ENCODE data around the gene ZFP91. TPM values are rescaled to one million over a fixed set of nuclear protein-coding genes. Genes with fewer than 3 reads are reported as not detected.

The ZFP91 gene
- total and polyA plus RNA-seq, 9 donors, result 31.2 to 46.6 (median 38.9) TPM

GRCh38 chr11:58626934-58627483 is 48.1 kb downstream of the ZFP91 start:
- H3K27me3 ChIP-seq (ENCODE audit: control insufficient read depth, insufficient read depth, low read length), result no peaks in the 10 kb centered on the region
- DNase-seq, result peak; percentile 15
- H3K9me3 ChIP-seq (replicated peaks; ENCODE audit: control insufficient read depth, low read depth, low read length), result no peaks in the 10 kb centered on the region
- no peak overlapping the region for H3K27ac ChIP-seq (ENCODE audit: low read length)
- no peak overlapping the region for H3K4me3 ChIP-seq (ENCODE audit: low read length)
- H3K4me1 ChIP-seq (ENCODE audit: control insufficient read depth, insufficient read depth, low read length), result peaks cover 2% of the 10 kb centered on the region
- WGBS (ENCODE audit: insufficient coverage), result no CpG with 5 or more reads among the region's 4 CpGs
- H3K36me3 ChIP-seq (ENCODE audit: control insufficient read depth, insufficient read depth, low read length), result peaks cover 27% of the 10 kb centered on the region

- H3K36me3 ChIP-seq (ENCODE audit: control insufficient read depth, insufficient read depth, low read length), result peaks cover 17% of the 10 kb centered on the region
- H3K4me3 ChIP-seq (ENCODE audit: low read length), result no peak overlapping the region
- peaks cover 2% of the 10 kb centered on the region for H3K4me1 ChIP-seq (ENCODE audit: control insufficient read depth, insufficient read depth, low read length)
- H3K27ac ChIP-seq (ENCODE audit: low read length), result no peak overlapping the region
- no peaks in the 10 kb centered on the region for H3K27me3 ChIP-seq (ENCODE audit: control insufficient read depth, insufficient read depth, low read length)
- WGBS (ENCODE audit: insufficient coverage), result no CpG with 5 or more reads among the region's 3 CpGs
- no peaks in the 10 kb centered on the region for H3K9me3 ChIP-seq (replicated peaks; ENCODE audit: control insufficient read depth, low read depth, low read length)
- DNase-seq, result no peak
Measured at GRCh38 chr11:58628446-58628845, 49.6 kb downstream of the ZFP91 start.

GRCh38 chr11:58629857-58630256 is 51.0 kb downstream of the ZFP91 start:
- Histone ChIP-seq H3K36me3 (ENCODE audit: control insufficient read depth, insufficient read depth, low read length) (peaks cover 8% of the 10 kb centered on the region), H3K4me1 (ENCODE audit: control insufficient read depth, insufficient read depth, low read length) (no peaks in the 10 kb centered on the region), H3K4me3 (ENCODE audit: low read length) (no peak overlapping the region), H3K27me3 (ENCODE audit: control insufficient read depth, insufficient read depth, low read length) (no peaks in the 10 kb centered on the region), H3K9me3 (replicated peaks; ENCODE audit: control insufficient read depth, low read depth, low read length) (no peaks in the 10 kb centered on the region), H3K27ac (ENCODE audit: low read length) (no peak overlapping the region)
- DNase-seq, result peak; percentile 40
- 13% methylated on average over 2 of the region's 2 CpGs for WGBS (ENCODE audit: insufficient coverage)

GRCh38 chr11:58631378-58631777 is 52.5 kb downstream of the ZFP91 start:
- 81% methylated on average over 2 of the region's 3 CpGs for WGBS (ENCODE audit: insufficient coverage)

GRCh38 chr11:58632510-58632909 is 53.6 kb downstream of the ZFP91 start:
- no peaks in the 10 kb centered on the region for H3K36me3 ChIP-seq (ENCODE audit: control insufficient read depth, insufficient read depth, low read length)
- DNase-seq, result no peak
- WGBS (ENCODE audit: insufficient coverage), result 89% methylated on average over 1 of the region's 1 CpG
- no peaks in the 10 kb centered on the region for H3K4me1 ChIP-seq (ENCODE audit: control insufficient read depth, insufficient read depth, low read length)
- no peaks in the 10 kb centered on the region for H3K9me3 ChIP-seq (replicated peaks; ENCODE audit: control insufficient read depth, low read depth, low read length)
- no peaks in the 10 kb centered on the region for H3K27me3 ChIP-seq (ENCODE audit: control insufficient read depth, insufficient read depth, low read length)
- H3K4me3 ChIP-seq (ENCODE audit: low read length), result no peak overlapping the region
- H3K27ac ChIP-seq (ENCODE audit: low read length), result no peak overlapping the region

More at GRCh38 chr11:58631378-58631777, 52.5 kb downstream of the ZFP91 start:
- Histone ChIP-seq H3K27ac (ENCODE audit: low read length) (no peak overlapping the region), H3K4me3 (ENCODE audit: low read length) (no peak overlapping the region), H3K27me3 (ENCODE audit: control insufficient read depth, insufficient read depth, low read length) (no peaks in the 10 kb centered on the region), H3K36me3 (ENCODE audit: control insufficient read depth, insufficient read depth, low read length) (peaks cover 4% of the 10 kb centered on the region), H3K4me1 (ENCODE audit: control insufficient read depth, insufficient read depth, low read length) (no peaks in the 10 kb centered on the region), H3K9me3 (replicated peaks; ENCODE audit: control insufficient read depth, low read depth, low read length) (no peaks in the 10 kb centered on the region)
- DNase-seq, result no peak

GRCh38 chr11:58636587-58636986 is 57.7 kb downstream of the ZFP91 start:
- H3K9me3 ChIP-seq (replicated peaks; ENCODE audit: control insufficient read depth, low read depth, low read length), result no peaks in the 10 kb centered on the region
- H3K27ac ChIP-seq (ENCODE audit: low read length), result no peak overlapping the region
- H3K27me3 ChIP-seq (ENCODE audit: control insufficient read depth, insufficient read depth, low read length), result no peaks in the 10 kb centered on the region
- H3K4me1 ChIP-seq (ENCODE audit: control insufficient read depth, insufficient read depth, low read length), result no peaks in the 10 kb centered on the region
- H3K36me3 ChIP-seq (ENCODE audit: control insufficient read depth, insufficient read depth, low read length), result no peaks in the 10 kb centered on the region
- DNase-seq, result no peak
- WGBS (ENCODE audit: insufficient coverage), result 50% methylated on average over 2 of the region's 3 CpGs
- H3K4me3 ChIP-seq (ENCODE audit: low read length), result no peak overlapping the region

- Histone ChIP-seq H3K27ac (ENCODE audit: low read length) (no peak overlapping the region), H3K4me1 (ENCODE audit: control insufficient read depth, insufficient read depth, low read length) (no peaks in the 10 kb centered on the region), H3K4me3 (ENCODE audit: low read length) (no peak overlapping the region), H3K36me3 (ENCODE audit: control insufficient read depth, insufficient read depth, low read length) (no peaks in the 10 kb centered on the region), H3K27me3 (ENCODE audit: control insufficient read depth, insufficient read depth, low read length) (no peaks in the 10 kb centered on the region), H3K9me3 (replicated peaks; ENCODE audit: control insufficient read depth, low read depth, low read length) (no peaks in the 10 kb centered on the region)
- WGBS (ENCODE audit: insufficient coverage), result 43% methylated on average over 1 of the region's 2 CpGs
- no peak for DNase-seq
Measured at GRCh38 chr11:58637371-58637770, 58.5 kb downstream of the ZFP91 start.

- Histone ChIP-seq H3K9me3 (replicated peaks; ENCODE audit: control insufficient read depth, low read depth, low read length) (no peaks in the 10 kb centered on the region), H3K4me3 (ENCODE audit: low read length) (no peak overlapping the region), H3K27ac (ENCODE audit: low read length) (no peak overlapping the region), H3K27me3 (ENCODE audit: control insufficient read depth, insufficient read depth, low read length) (no peaks in the 10 kb centered on the region), H3K36me3 (ENCODE audit: control insufficient read depth, insufficient read depth, low read length) (no peaks in the 10 kb centered on the region), H3K4me1 (ENCODE audit: control insufficient read depth, insufficient read depth, low read length) (no peaks in the 10 kb centered on the region)
- DNase-seq, result no peak
- WGBS (ENCODE audit: insufficient coverage), result 69% methylated on average over 6 of the region's 6 CpGs
Measured at GRCh38 chr11:58639103-58639502, 60.2 kb downstream of the ZFP91 start.

- H3K36me3 ChIP-seq (ENCODE audit: control insufficient read depth, insufficient read depth, low read length), result no peaks in the 10 kb centered on the region
- DNase-seq, result no peak
- WGBS (ENCODE audit: insufficient coverage), result no CpG with 5 or more reads among the region's 2 CpGs
- H3K4me3 ChIP-seq (ENCODE audit: low read length), result no peak overlapping the region
- no peaks in the 10 kb centered on the region for H3K27me3 ChIP-seq (ENCODE audit: control insufficient read depth, insufficient read depth, low read length)
- H3K9me3 ChIP-seq (replicated peaks; ENCODE audit: control insufficient read depth, low read depth, low read length), result no peaks in the 10 kb centered on the region
- H3K27ac ChIP-seq (ENCODE audit: low read length), result no peak overlapping the region
- no peaks in the 10 kb centered on the region for H3K4me1 ChIP-seq (ENCODE audit: control insufficient read depth, insufficient read depth, low read length)
Measured at GRCh38 chr11:58639669-58640068, 60.8 kb downstream of the ZFP91 start.

- WGBS (ENCODE audit: insufficient coverage), result 0% methylated on average over 1 of the region's 1 CpG
- Histone ChIP-seq H3K36me3 (ENCODE audit: control insufficient read depth, insufficient read depth, low read length) (no peaks in the 10 kb centered on the region), H3K4me3 (ENCODE audit: low read length) (no peak overlapping the region), H3K9me3 (replicated peaks; ENCODE audit: control insufficient read depth, low read depth, low read length) (peaks cover under 1% of the 10 kb centered on the region), H3K4me1 (ENCODE audit: control insufficient read depth, insufficient read depth, low read length) (no peaks in the 10 kb centered on the region), H3K27ac (ENCODE audit: low read length) (no peak overlapping the region), H3K27me3 (ENCODE audit: control insufficient read depth, insufficient read depth, low read length) (no peaks in the 10 kb centered on the region)
- peak; percentile 59 for DNase-seq
Measured at GRCh38 chr11:58640386-58641023, 61.6 kb downstream of the ZFP91 start.
